Spinal cord (tissue), 10 donors: ENCODE measurements around the gene LANCL2. TPM values are rescaled to one million over a fixed set of nuclear protein-coding genes. Genes with fewer than 3 reads are reported as not detected.

Source experiments
- DNase-seq, 6 donors: peaks; one replicate each; pipeline versions ENCODE4 v3.0.0 to v3.0.0-alpha.2; 2013 to 2015; ENCODE audit warnings: low spot score in 6 of 6, low read depth in 4 of 6
- H3K27ac ChIP-seq: one replicate; pipeline ENCODE4 v1.5.1; 2013; ENCODE audit warnings: low read depth, low read length, control low read depth
- H3K27me3 ChIP-seq: one replicate; pipeline ENCODE4 v1.6.1; 2013; ENCODE audit warnings: low read length; ENCODE audit not compliant: control insufficient read depth, insufficient read depth
- H3K36me3 ChIP-seq: one replicate; pipeline ENCODE4 v1.6.1; 2013; ENCODE audit warnings: low read length; ENCODE audit not compliant: control insufficient read depth, insufficient read depth
- H3K4me1 ChIP-seq: one replicate; pipeline ENCODE4 v1.6.1; 2013; ENCODE audit warnings: low read length; ENCODE audit not compliant: control insufficient read depth, insufficient read depth
- H3K4me3 ChIP-seq: one replicate; pipeline ENCODE4 v1.5.1; 2013; ENCODE audit warnings: low read depth, low read length, control low read depth
- H3K9me3 ChIP-seq: one replicate; pipeline ENCODE4 v1.6.1; 2013; ENCODE audit warnings: low read length; ENCODE audit not compliant: control insufficient read depth, insufficient read depth
- WGBS: methylation state at CpG from one replicate; pipeline ENCODE4 v1.1.5; 2013; ENCODE audit warnings: missing lambda C conversion rate; ENCODE audit not compliant: insufficient coverage; 5-methylcytosine and 5-hydroxymethylcytosine counted together
- long read RNA-seq, 4 donors: transcript quantifications; one replicate each; lab custom pipeline, GENCODE V29; 2026
- polyA plus RNA-seq, 2 donors: library from polyadenylated mRNA; unstranded; fragments of 120-200 nt; gene quantifications; one replicate each; pipeline ENCODE4 v1.2.1, GENCODE V29; 2013; ENCODE audit not compliant: insufficient read length in 2 of 2
- total RNA-seq, 2 donors: library from RNA; depleted of rRNA in 1 of 2; stranded (reverse); fragments of 120-200 nt in 1 of 2; fragments of >200 nt in 1 of 2; gene quantifications; one replicate each; pipeline versions ENCODE4 v1.2.3 to v1.2.4, GENCODE V29; 2013 to 2014
- donor health status: healthy.

LANCL2 gene
- total RNA-seq, result 10 to 100 TPM; 33.4 to 45.7 TPM
- 10 to 100 TPM; 55.3 to 67.1 TPM for polyA plus RNA-seq
- long read RNA-seq, donor 1, full-length matches to known transcripts, result 17 of 17 reads
- long read RNA-seq, donor 1, partial matches to known transcripts, result 0 of 17 reads
- long read RNA-seq, donor 1, other reads (novel, unspliced or antisense), result 0 of 17 reads
- long read RNA-seq, donor 2, full-length matches to known transcripts, result 8 of 16 reads
- long read RNA-seq, donor 2, partial matches to known transcripts, result 8 of 16 reads
- long read RNA-seq, donor 2, other reads (novel, unspliced or antisense), result 0 of 16 reads
- long read RNA-seq, donor 3, full-length matches to known transcripts, result 8 of 8 reads
- long read RNA-seq, donor 3, partial matches to known transcripts, result 0 of 8 reads
- long read RNA-seq, donor 3, other reads (novel, unspliced or antisense), result 0 of 8 reads
- long read RNA-seq, donor 4, full-length matches to known transcripts, result 6 of 6 reads
- long read RNA-seq, donor 4, partial matches to known transcripts, result 0 of 6 reads
- long read RNA-seq, donor 4, other reads (novel, unspliced or antisense), result 0 of 6 reads

- no peaks in the 10 kb centered on the region for H3K9me3 ChIP-seq
- 0% methylated on average over 27 of the region's 28 CpGs for WGBS
- peaks cover 9% of the 10 kb centered on the region for H3K4me1 ChIP-seq
- no peaks in the 10 kb centered on the region for H3K27me3 ChIP-seq
- no peaks in the 10 kb centered on the region for H3K36me3 ChIP-seq
- H3K4me3 ChIP-seq, result peak within 1 kb of the TSS; percentile 94
- peak within 1 kb of the TSS; percentile 95 for H3K27ac ChIP-seq
- peak; percentile 44 to 95 (median 60) for DNase-seq
These were observed at the start of gene LANCL2 for GRCh38 chr7:55365205-55365674. LANCL2 (plus strand) TSS chr7:55365337; CDS start chr7:55366026, 689 bp downstream.

GRCh38 chr7:55325371-55325792 is 39.8 kb upstream of the LANCL2 start:
- Histone ChIP-seq H3K27ac (no peak overlapping the region), H3K36me3 (no peaks in the 10 kb centered on the region), H3K27me3 (no peaks in the 10 kb centered on the region), H3K4me3 (no peak overlapping the region), H3K4me1 (no peaks in the 10 kb centered on the region), H3K9me3 (no peaks in the 10 kb centered on the region)
- peak in 2 of 6 donors; percentile 55 to 64 for DNase-seq
- WGBS, result 65% methylated on average over 3 of the region's 5 CpGs

GRCh38 chr7:55326081-55326835 is 38.9 kb upstream of the LANCL2 start:
- DNase-seq, result peak in 1 of 6 donors; percentile 90
- no peaks in the 10 kb centered on the region for H3K9me3 ChIP-seq
- 78% methylated on average over 7 of the region's 11 CpGs for WGBS
- H3K4me1 ChIP-seq, result no peaks in the 10 kb centered on the region
- no peak overlapping the region for H3K4me3 ChIP-seq
- no peaks in the 10 kb centered on the region for H3K36me3 ChIP-seq
- H3K27ac ChIP-seq, result no peak overlapping the region
- no peaks in the 10 kb centered on the region for H3K27me3 ChIP-seq

- no peak overlapping the region for H3K27ac ChIP-seq
- no peaks in the 10 kb centered on the region for H3K27me3 ChIP-seq
- no peaks in the 10 kb centered on the region for H3K36me3 ChIP-seq
- no peaks in the 10 kb centered on the region for H3K9me3 ChIP-seq
- DNase-seq, result peak in 1 of 6 donors; percentile 56
- no peak overlapping the region for H3K4me3 ChIP-seq
- 79% methylated on average over 4 of the region's 7 CpGs for WGBS
- H3K4me1 ChIP-seq, result no peaks in the 10 kb centered on the region
These were observed 38.1 kb upstream of the LANCL2 start for GRCh38 chr7:55326945-55327626.

- Histone ChIP-seq H3K4me3 (no peak overlapping the region), H3K4me1 (no peaks in the 10 kb centered on the region), H3K36me3 (no peaks in the 10 kb centered on the region), H3K27ac (no peak overlapping the region), H3K9me3 (no peaks in the 10 kb centered on the region), H3K27me3 (no peaks in the 10 kb centered on the region)
- WGBS, result 92% methylated on average over 2 of the region's 5 CpGs
- no peak for DNase-seq
These were observed 30.0 kb upstream of the LANCL2 start for GRCh38 chr7:55335151-55335550.

GRCh38 chr7:55335786-55336185 is 29.4 kb upstream of the LANCL2 start:
- no peaks in the 10 kb centered on the region for H3K4me1 ChIP-seq
- DNase-seq, result no peak
- WGBS, result 93% methylated on average over 3 of the region's 5 CpGs
- H3K27ac ChIP-seq, result no peak overlapping the region
- H3K27me3 ChIP-seq, result no peaks in the 10 kb centered on the region
- H3K4me3 ChIP-seq, result no peak overlapping the region
- no peaks in the 10 kb centered on the region for H3K36me3 ChIP-seq
- H3K9me3 ChIP-seq, result no peaks in the 10 kb centered on the region

- no peak overlapping the region for H3K27ac ChIP-seq
- H3K4me3 ChIP-seq, result no peak overlapping the region
- H3K4me1 ChIP-seq, result no peaks in the 10 kb centered on the region
- no peaks in the 10 kb centered on the region for H3K27me3 ChIP-seq
- H3K9me3 ChIP-seq, result no peaks in the 10 kb centered on the region
- H3K36me3 ChIP-seq, result no peaks in the 10 kb centered on the region
- WGBS, result 92% methylated on average over 2 of the region's 3 CpGs
- DNase-seq, result no peak
These were observed 28.6 kb upstream of the LANCL2 start for GRCh38 chr7:55336540-55336939.

GRCh38 chr7:55339033-55340000 is 25.8 kb upstream of the LANCL2 start:
- Histone ChIP-seq H3K9me3 (no peaks in the 10 kb centered on the region), H3K4me1 (no peaks in the 10 kb centered on the region), H3K27me3 (no peaks in the 10 kb centered on the region), H3K4me3 (no peak overlapping the region), H3K27ac (no peak overlapping the region), H3K36me3 (no peaks in the 10 kb centered on the region)
- DNase-seq, result peak in 2 of 6 donors; percentile 53 to 57
- 59% methylated on average over 4 of the region's 8 CpGs for WGBS
